IPS-15b (cell line): ENCODE data around the gene ZBTB12.

Experiments used
- H3K27me3 ChIP-seq: one replicate; pipeline ENCODE4 v1.6.1; 2013; ENCODE audit warnings: low read length; ENCODE audit not compliant: control insufficient read depth, insufficient read depth
- H3K36me3 ChIP-seq: one replicate; pipeline ENCODE4 v1.6.1; 2013; ENCODE audit warnings: low read length; ENCODE audit not compliant: control insufficient read depth, insufficient read depth
- H3K4me1 ChIP-seq: one replicate; pipeline ENCODE4 v1.6.1; 2013; ENCODE audit warnings: mild to moderate bottlenecking, low read length; ENCODE audit not compliant: control insufficient read depth, insufficient read depth
- H3K4me3 ChIP-seq: one replicate; pipeline ENCODE4 v1.5.1; 2013; ENCODE audit warnings: low read depth, low read length
- H3K9ac ChIP-seq: one replicate; pipeline ENCODE4 v1.6.1; 2013; ENCODE audit warnings: low read depth, mild to moderate bottlenecking, low read length
- H3K9me3 ChIP-seq: one replicate; pipeline ENCODE4 v1.6.1; 2013; ENCODE audit warnings: mild to moderate bottlenecking, low read length; ENCODE audit not compliant: control insufficient read depth, insufficient read depth

Gene ZBTB12, protein sequence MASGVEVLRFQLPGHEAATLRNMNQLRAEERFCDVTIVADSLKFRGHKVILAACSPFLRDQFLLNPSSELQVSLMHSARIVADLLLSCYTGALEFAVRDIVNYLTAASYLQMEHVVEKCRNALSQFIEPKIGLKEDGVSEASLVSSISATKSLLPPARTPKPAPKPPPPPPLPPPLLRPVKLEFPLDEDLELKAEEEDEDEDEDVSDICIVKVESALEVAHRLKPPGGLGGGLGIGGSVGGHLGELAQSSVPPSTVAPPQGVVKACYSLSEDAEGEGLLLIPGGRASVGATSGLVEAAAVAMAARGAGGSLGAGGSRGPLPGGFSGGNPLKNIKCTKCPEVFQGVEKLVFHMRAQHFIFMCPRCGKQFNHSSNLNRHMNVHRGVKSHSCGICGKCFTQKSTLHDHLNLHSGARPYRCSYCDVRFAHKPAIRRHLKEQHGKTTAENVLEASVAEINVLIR

DNA sequence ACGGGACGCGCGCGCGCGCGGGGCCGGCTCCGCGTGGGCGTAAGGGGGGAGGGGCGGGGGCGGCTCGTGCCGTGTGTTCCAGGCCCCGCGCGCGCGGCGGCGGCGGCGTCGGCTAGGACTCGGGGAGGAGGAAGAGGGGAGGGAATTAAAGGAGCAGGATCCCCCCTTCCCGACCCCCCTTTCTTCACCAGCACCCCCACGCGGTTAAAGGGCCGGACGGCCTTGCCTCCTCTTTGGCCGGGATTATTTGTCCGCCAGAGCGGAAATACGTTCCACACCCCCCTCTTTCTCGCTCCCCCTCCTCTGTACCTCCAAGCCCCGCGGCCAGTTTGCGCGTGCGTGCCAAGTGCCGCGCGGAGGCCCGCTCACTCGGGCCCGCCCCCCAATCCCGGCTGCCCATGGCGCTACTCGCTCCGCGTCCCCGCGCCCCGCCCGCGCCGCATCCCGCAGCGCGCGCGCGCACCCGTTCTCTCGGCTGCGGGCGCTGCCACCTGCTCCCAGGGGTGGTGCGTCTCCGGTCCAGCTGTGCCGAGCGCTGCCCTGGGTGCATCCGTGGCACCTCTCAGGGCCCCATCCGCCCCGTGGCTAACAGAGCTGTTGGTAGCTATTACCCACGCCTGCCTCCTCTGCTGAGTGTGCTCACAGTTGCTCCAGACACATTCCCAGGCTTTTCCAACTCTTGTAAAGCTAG, at the start of gene ZBTB12:
Gene ZBTB12, minus strand, starts transcription at position 134 of the 691 bp plus-strand sequence. CDS start 781 bp downstream, outside the sequence.
- peak within 1 kb of the TSS; percentile 65 for H3K4me3 ChIP-seq
- no peak within 1 kb of the TSS for H3K9ac ChIP-seq
- H3K27me3 ChIP-seq, result no peaks in the 10 kb centered on the region
- peaks cover 3% of the 10 kb centered on the region for H3K36me3 ChIP-seq
- no peaks in the 10 kb centered on the region for H3K9me3 ChIP-seq
- peaks cover 14% of the 10 kb centered on the region for H3K4me1 ChIP-seq

DNA sequence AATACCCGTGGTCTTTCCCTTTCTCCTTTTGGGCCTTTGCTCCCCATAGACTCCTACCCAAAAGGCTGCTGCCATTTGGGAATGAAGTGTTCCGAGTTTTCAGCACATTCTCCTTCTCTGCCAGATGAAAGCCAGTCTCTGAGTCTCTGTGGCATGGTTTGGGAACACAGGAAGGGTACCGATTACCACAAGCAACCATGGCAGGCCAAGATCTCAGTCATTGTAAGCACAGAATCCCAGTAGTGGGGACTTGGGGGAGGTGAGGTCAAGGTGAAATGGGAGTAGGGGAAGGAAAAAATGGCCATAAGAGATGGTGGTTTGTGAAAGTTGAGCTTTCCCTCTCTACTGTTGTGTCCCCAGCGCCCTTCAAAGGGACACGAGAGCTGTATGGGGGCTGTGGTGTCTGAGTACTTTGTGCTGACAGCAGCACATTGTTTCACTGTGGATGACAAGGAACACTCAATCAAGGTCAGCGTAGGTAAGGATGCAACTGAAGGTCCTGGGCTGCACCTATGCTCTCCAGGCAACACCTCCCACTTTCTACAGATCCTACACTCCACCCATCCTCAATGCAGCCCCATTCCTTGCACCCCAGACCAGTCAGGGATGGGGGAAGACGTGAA, 48.2 kb upstream of the ZBTB12 start:
- peaks cover 36% of the 10 kb centered on the region for H3K36me3 ChIP-seq
- no peaks in the 10 kb centered on the region for H3K9me3 ChIP-seq
- H3K4me3 ChIP-seq, result no peak overlapping the region
- H3K4me1 ChIP-seq, result peaks cover 2% of the 10 kb centered on the region
- no peak overlapping the region for H3K9ac ChIP-seq
- H3K27me3 ChIP-seq, result no peaks in the 10 kb centered on the region

DNA sequence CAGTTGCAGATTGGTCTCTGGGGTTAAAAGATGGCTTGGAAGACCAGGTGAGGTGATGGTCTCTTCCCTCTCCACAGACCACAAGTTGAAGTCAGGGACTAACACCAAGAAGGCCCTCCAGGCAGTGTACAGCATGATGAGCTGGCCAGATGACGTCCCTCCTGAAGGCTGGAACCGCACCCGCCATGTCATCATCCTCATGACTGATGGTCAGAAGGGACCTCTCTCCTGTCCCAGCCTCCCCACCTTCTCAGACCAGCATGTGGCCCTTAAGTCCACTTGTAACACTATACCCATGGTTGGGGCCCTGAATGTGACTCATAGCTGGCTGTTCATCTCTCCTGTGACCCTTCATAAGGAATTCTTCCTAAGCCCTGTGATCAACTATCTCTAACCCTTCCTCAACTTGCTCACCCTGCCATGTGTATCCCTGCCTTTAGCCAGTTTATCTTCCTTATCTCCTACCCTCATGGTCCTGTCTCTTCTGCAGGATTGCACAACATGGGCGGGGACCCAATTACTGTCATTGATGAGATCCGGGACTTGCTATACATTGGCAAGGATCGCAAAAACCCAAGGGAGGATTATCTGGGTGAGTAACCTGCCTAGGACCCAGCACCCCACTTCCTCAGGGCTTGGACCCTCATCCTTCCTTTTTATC, 47.0 kb upstream of the ZBTB12 start:
- Histone ChIP-seq H3K4me1 (peaks cover 2% of the 10 kb centered on the region), H3K9ac (no peak overlapping the region), H3K9me3 (no peaks in the 10 kb centered on the region), H3K4me3 (no peak overlapping the region), H3K36me3 (peaks cover 25% of the 10 kb centered on the region), H3K27me3 (peaks cover 3% of the 10 kb centered on the region)

DNA sequence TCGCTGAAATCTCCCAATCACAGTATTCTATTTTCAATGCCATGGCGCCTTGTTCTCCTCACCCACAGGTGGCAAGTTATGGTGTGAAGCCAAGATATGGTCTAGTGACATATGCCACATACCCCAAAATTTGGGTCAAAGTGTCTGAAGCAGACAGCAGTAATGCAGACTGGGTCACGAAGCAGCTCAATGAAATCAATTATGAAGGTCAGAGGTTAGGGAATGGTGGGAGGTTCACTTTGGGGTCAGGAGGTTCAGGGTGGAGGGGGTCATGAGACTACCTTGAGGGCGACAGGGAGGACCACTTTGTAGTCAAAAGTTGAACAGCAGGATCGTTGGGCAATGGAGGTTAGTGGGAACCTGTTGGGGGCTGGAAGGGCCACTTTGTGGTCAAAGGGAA, 46.4 kb upstream of the ZBTB12 start:
- no peaks in the 10 kb centered on the region for H3K9me3 ChIP-seq
- H3K27me3 ChIP-seq, result peaks cover 3% of the 10 kb centered on the region
- H3K36me3 ChIP-seq, result peaks cover 19% of the 10 kb centered on the region
- H3K4me3 ChIP-seq, result no peak overlapping the region
- no peak overlapping the region for H3K9ac ChIP-seq
- H3K4me1 ChIP-seq, result peaks cover 2% of the 10 kb centered on the region

DNA sequence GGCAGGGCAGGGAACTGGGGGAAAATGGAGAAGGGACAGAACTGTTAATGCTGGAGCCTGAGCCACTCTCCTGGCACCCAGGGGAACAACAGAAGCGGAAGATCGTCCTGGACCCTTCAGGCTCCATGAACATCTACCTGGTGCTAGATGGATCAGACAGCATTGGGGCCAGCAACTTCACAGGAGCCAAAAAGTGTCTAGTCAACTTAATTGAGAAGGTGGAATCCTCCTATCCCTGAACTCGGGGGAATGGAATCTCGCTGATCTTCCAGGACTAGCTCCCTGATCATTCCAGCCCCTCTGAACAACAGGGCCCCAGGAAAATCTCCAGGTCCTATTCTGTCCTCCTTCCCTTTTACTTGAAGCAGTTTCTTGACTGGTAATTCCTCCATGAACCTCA, 46.0 kb upstream of the ZBTB12 start:
- Histone ChIP-seq H3K27me3 (peaks cover 3% of the 10 kb centered on the region), H3K9ac (no peak overlapping the region), H3K36me3 (peaks cover 15% of the 10 kb centered on the region), H3K9me3 (no peaks in the 10 kb centered on the region), H3K4me1 (peaks cover 2% of the 10 kb centered on the region), H3K4me3 (no peak overlapping the region)

DNA sequence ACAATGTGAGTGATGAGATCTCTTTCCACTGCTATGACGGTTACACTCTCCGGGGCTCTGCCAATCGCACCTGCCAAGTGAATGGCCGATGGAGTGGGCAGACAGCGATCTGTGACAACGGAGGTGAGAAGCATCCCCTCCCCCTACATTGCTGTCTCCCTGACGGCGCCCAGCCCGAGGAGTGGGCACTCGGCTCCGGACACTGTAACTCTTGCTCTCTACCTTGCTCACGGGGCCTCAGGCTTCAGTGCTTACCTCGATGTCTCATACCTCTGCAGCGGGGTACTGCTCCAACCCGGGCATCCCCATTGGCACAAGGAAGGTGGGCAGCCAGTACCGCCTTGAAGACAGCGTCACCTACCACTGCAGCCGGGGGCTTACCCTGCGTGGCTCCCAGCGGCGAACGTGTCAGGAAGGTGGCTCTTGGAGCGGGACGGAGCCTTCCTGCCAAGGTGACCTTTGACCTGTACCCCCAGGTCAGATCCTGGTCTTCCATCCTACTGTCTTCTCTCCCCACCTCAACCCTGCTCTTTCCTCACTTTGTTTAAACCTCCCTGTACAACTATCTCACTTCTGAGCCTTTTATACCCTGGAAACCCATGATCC, 45.3 kb upstream of the ZBTB12 start:
- no peaks in the 10 kb centered on the region for H3K9me3 ChIP-seq
- peaks cover 3% of the 10 kb centered on the region for H3K27me3 ChIP-seq
- peaks cover 2% of the 10 kb centered on the region for H3K4me1 ChIP-seq
- H3K4me3 ChIP-seq, result no peak overlapping the region
- H3K36me3 ChIP-seq, result peaks cover 11% of the 10 kb centered on the region
- H3K9ac ChIP-seq, result no peak overlapping the region

DNA sequence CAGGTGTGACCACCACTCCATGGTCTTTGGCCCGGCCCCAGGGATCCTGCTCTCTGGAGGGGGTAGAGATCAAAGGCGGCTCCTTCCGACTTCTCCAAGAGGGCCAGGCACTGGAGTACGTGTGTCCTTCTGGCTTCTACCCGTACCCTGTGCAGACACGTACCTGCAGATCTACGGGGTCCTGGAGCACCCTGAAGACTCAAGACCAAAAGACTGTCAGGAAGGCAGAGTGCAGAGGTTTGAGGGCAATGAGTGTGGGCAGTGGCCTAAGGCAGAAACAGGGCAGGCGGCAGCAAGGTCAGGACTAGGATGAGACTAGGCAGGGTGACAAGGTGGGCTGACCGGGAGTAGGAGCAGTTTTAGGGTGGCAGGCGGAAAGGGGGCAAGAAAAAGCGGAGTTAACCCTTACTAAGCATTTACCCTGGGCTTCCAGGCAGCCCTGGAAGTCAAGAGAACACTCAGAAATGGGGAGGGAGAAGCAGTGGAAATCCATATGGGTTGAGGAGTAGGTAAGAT, 44.5 kb upstream of the ZBTB12 start:
- H3K36me3 ChIP-seq, result peaks cover 4% of the 10 kb centered on the region
- H3K27me3 ChIP-seq, result peaks cover 3% of the 10 kb centered on the region
- H3K9ac ChIP-seq, result no peak overlapping the region
- H3K4me1 ChIP-seq, result peaks cover 2% of the 10 kb centered on the region
- H3K9me3 ChIP-seq, result no peaks in the 10 kb centered on the region
- H3K4me3 ChIP-seq, result no peak overlapping the region

DNA sequence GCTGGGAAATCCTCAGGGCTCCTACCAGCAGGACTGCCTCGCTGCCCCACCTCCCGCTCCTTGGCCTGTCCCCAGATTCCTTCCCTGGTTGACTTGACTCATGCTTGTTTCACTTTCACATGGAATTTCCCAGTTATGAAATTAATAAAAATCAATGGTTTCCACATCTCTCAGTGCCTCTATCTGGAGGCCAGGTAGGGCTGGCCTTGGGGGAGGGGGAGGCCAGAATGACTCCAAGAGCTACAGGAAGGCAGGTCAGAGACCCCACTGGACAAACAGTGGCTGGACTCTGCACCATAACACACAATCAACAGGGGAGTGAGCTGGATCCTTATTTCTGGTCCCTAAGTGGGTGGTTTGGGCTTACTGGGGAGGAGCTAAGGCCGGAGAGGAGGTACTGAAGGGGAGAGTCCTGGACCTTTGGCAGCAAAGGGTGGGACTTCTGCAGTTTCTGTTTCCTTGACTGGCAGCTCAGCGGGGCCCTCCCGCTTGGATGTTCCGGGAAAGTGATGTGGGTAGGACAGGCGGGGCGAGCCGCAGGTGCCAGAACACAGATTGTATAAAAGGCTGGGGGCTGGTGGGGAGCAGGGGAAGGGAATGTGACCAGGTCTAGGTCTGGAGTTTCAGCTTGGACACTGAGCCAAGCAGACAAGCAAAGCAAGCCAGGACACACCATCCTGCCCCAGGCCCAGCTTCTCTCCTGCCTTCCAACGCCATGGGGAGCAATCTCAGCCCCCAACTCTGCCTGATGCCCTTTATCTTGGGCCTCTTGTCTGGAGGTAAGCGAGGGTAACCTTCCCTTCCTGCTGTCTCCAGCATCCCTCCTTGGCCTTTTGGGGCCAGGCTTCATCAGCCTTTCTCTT, 43.9 kb upstream of the ZBTB12 start, which contains the start of gene CFB:
Gene CFB, plus strand, starts transcription at position 589 of the 863 bp plus-strand sequence. Its CDS starts 127 bp downstream, at position 716.
- Histone ChIP-seq H3K4me3 (no peak within 1 kb of the TSS), H3K9ac (no peak within 1 kb of the TSS), H3K9me3 (no peaks in the 10 kb centered on the region), H3K36me3 (no peaks in the 10 kb centered on the region), H3K4me1 (peaks cover 2% of the 10 kb centered on the region), H3K27me3 (peaks cover 3% of the 10 kb centered on the region)

DNA sequence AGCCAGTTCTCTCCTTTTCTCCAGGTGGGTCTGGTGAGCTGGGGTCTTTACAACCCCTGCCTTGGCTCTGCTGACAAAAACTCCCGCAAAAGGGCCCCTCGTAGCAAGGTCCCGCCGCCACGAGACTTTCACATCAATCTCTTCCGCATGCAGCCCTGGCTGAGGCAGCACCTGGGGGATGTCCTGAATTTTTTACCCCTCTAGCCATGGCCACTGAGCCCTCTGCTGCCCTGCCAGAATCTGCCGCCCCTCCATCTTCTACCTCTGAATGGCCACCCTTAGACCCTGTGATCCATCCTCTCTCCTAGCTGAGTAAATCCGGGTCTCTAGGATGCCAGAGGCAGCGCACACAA, 43.2 kb upstream of the ZBTB12 start:
- H3K36me3 ChIP-seq, result no peaks in the 10 kb centered on the region
- H3K27me3 ChIP-seq, result peaks cover 3% of the 10 kb centered on the region
- H3K4me3 ChIP-seq, result no peak overlapping the region
- no peak overlapping the region for H3K9ac ChIP-seq
- peaks cover 5% of the 10 kb centered on the region for H3K4me1 ChIP-seq
- no peaks in the 10 kb centered on the region for H3K9me3 ChIP-seq

DNA sequence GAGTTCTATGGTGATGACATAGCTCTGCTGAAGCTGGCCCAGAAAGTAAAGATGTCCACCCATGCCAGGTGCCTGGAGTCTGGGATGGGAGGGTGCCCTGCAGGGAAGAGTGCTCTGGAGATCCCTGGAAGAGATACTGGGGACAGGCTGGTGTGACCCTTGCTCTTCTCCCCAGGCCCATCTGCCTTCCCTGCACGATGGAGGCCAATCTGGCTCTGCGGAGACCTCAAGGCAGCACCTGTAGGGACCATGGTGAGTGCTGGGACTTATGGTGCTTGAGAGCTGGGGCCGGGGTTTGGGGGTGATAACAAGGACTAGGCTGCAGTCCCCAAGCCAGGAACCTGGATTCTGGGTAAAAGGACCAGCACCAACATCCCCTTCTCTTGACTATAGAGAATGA, 41.9 kb upstream of the ZBTB12 start:
- no peaks in the 10 kb centered on the region for H3K36me3 ChIP-seq
- H3K9ac ChIP-seq, result no peak overlapping the region
- no peak overlapping the region for H3K4me3 ChIP-seq
- peaks cover 6% of the 10 kb centered on the region for H3K4me1 ChIP-seq
- no peaks in the 10 kb centered on the region for H3K9me3 ChIP-seq
- peaks cover 3% of the 10 kb centered on the region for H3K27me3 ChIP-seq
